ENCODE data around the gene MAP2K5.

DNA sequence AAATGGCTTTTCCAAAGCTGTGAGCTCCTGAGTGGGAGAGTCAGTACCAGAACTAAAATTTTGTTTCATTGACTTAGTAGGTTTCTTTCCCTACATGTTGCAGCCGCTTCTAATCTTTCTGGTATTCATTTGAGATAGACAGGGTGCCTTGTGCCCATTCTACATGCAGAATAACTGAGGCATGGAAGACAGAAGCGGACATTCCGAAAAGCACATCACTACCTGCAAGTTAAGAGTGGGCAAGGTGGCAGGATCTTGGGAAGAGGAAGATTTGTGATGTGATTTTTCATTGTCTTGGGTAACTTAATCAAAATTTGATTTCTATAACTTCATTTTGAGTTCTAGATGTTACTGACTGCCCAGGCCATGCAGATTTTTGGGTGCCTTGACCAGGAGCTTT, 2.0 kb downstream of the MAP2K5 start:
- TF ChIP-seq EP300 (IDR thresholded peaks at IDR 0.05; ENCODE audit: borderline replicate concordance) (no peak), CEBPB (IDR thresholded peaks at IDR 0.05) (no peak), RAD21 (IDR thresholded peaks at IDR 0.05; ENCODE audit: low read depth) (no peak), CREB1 (IDR thresholded peaks at IDR 0.05; ENCODE audit: low read depth) (no peak), YY1 (IDR thresholded peaks at IDR 0.05; ENCODE audit: low read depth) (no peak), TEAD4 (IDR thresholded peaks at IDR 0.05) (no peak), FOXM1 (IDR thresholded peaks at IDR 0.05; ENCODE audit: borderline replicate concordance, low read depth) (no peak), TAF1 (IDR thresholded peaks at IDR 0.05; ENCODE audit: low read depth) (no peak)
- TF ChIP-seq, protein P1, sequence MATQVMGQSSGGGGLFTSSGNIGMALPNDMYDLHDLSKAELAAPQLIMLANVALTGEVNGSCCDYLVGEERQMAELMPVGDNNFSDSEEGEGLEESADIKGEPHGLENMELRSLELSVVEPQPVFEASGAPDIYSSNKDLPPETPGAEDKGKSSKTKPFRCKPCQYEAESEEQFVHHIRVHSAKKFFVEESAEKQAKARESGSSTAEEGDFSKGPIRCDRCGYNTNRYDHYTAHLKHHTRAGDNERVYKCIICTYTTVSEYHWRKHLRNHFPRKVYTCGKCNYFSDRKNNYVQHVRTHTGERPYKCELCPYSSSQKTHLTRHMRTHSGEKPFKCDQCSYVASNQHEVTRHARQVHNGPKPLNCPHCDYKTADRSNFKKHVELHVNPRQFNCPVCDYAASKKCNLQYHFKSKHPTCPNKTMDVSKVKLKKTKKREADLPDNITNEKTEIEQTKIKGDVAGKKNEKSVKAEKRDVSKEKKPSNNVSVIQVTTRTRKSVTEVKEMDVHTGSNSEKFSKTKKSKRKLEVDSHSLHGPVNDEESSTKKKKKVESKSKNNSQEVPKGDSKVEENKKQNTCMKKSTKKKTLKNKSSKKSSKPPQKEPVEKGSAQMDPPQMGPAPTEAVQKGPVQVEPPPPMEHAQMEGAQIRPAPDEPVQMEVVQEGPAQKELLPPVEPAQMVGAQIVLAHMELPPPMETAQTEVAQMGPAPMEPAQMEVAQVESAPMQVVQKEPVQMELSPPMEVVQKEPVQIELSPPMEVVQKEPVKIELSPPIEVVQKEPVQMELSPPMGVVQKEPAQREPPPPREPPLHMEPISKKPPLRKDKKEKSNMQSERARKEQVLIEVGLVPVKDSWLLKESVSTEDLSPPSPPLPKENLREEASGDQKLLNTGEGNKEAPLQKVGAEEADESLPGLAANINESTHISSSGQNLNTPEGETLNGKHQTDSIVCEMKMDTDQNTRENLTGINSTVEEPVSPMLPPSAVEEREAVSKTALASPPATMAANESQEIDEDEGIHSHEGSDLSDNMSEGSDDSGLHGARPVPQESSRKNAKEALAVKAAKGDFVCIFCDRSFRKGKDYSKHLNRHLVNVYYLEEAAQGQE (IDR thresholded peaks at IDR 0.05; ENCODE audit: low read depth): no peak
- TF ChIP-seq, protein P2, sequence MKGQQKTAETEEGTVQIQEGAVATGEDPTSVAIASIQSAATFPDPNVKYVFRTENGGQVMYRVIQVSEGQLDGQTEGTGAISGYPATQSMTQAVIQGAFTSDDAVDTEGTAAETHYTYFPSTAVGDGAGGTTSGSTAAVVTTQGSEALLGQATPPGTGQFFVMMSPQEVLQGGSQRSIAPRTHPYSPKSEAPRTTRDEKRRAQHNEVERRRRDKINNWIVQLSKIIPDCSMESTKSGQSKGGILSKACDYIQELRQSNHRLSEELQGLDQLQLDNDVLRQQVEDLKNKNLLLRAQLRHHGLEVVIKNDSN (IDR thresholded peaks at IDR 0.05): no peak
- TF ChIP-seq, protein P3, sequence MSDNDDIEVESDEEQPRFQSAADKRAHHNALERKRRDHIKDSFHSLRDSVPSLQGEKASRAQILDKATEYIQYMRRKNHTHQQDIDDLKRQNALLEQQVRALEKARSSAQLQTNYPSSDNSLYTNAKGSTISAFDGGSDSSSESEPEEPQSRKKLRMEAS (IDR thresholded peaks at IDR 0.05): no peak
